Liver (tissue), 9 donors: ENCODE data around the gene TNFRSF6B. TPM values are rescaled to one million over a fixed set of nuclear protein-coding genes. Genes with fewer than 3 reads are reported as not detected.

Source experiments
- DNase-seq: peaks from one replicate; pipeline ENCODE4 v3.0.0-alpha.2; 2017; ENCODE audit warnings: low spot score
- H3K27ac ChIP-seq, 2 donors: one replicate each; pipeline ENCODE4 v1.7.0; 2013; ENCODE audit warnings: inconsistent platforms in 2 of 2, low read length in 2 of 2, control low read depth in 1 of 2, low read depth in 1 of 2, mild to moderate bottlenecking in 1 of 2
- H3K27me3 ChIP-seq, 4 donors: one replicate each; pipeline versions ENCODE4 v1.6.1 to v1.7.0; 2013; ENCODE audit warnings: low read length in 3 of 4, inconsistent platforms in 1 of 4, mild to moderate bottlenecking in 1 of 4, moderate library complexity in 1 of 4; ENCODE audit not compliant: control insufficient read depth in 4 of 4, insufficient read depth in 4 of 4
- H3K36me3 ChIP-seq, 4 donors: one replicate each; pipeline versions ENCODE4 v1.6.1 to v1.7.0; 2013; ENCODE audit warnings: low read length in 3 of 4, mild to moderate bottlenecking in 3 of 4, low read depth in 1 of 4, moderate library complexity in 1 of 4; ENCODE audit not compliant: control insufficient read depth in 4 of 4, insufficient read depth in 3 of 4
- H3K4me1 ChIP-seq, 4 donors: one replicate each; pipeline versions ENCODE4 v1.6.1 to v1.7.0; 2013; ENCODE audit warnings: low read length in 3 of 4, mild to moderate bottlenecking in 3 of 4, moderate library complexity in 1 of 4; ENCODE audit not compliant: control insufficient read depth in 4 of 4, insufficient read depth in 4 of 4
- H3K4me3 ChIP-seq, 3 donors: one replicate each; pipeline versions ENCODE4 v1.6.1 to v1.7.0; 2013; ENCODE audit warnings: low read length in 3 of 3, control low read depth in 1 of 3, low read depth in 1 of 3, mild to moderate bottlenecking in 1 of 3
- H3K9ac ChIP-seq, 2 donors: one replicate each; pipeline ENCODE4 v1.7.0; 2013; ENCODE audit warnings: low read length in 2 of 2, mild to moderate bottlenecking in 2 of 2, moderate library complexity in 2 of 2, control low read depth in 1 of 2, low read depth in 1 of 2
- H3K9me3 ChIP-seq, 4 donors: one replicate each; pipeline versions ENCODE4 v1.6.1 to v1.7.0; 2013; ENCODE audit warnings: low read length in 3 of 4; ENCODE audit not compliant: control insufficient read depth in 4 of 4
- EGR1 ChIP-seq, 2 donors: IDR thresholded peaks; 2 replicates each; pipeline ENCODE4 v1.6.1; 2016 to 2018; ENCODE audit warnings: antibody characterized with exemption in 2 of 2, low read depth in 2 of 2
- FOXA2 ChIP-seq: IDR thresholded peaks from 2 replicates; pipeline ENCODE4 v1.6.1; 2016; ENCODE audit warnings: antibody characterized with exemption
- GABPA ChIP-seq, 2 donors: IDR thresholded peaks in 1 of 2; conservative IDR thresholded peaks in 1 of 2; 2 replicates each; pipeline ENCODE4 v1.6.1; 2016; ENCODE audit warnings: antibody characterized with exemption in 2 of 2, mild to moderate bottlenecking in 1 of 2, moderate library complexity in 1 of 2
- HNF4A ChIP-seq, 2 donors: conservative IDR thresholded peaks; 2 replicates each; pipeline ENCODE4 v1.6.1; 2016; ENCODE audit warnings: antibody characterized with exemption in 2 of 2, mild to moderate bottlenecking in 2 of 2
- HNF4G ChIP-seq: IDR thresholded peaks from 2 replicates; pipeline ENCODE4 v1.6.1; 2016; ENCODE audit warnings: antibody characterized with exemption
- JUND ChIP-seq, 2 donors: IDR thresholded peaks; 2 replicates each; pipeline ENCODE4 v1.6.1; 2016; ENCODE audit warnings: antibody characterized with exemption in 2 of 2
- NR2F2 ChIP-seq: IDR thresholded peaks from 2 replicates; pipeline ENCODE4 v1.6.1; 2016; ENCODE audit warnings: antibody characterized with exemption
- RXRA ChIP-seq, 2 donors: IDR thresholded peaks; 2 replicates each; pipeline ENCODE4 v1.6.1; 2017 to 2018; ENCODE audit warnings: antibody characterized with exemption in 2 of 2, mild to moderate bottlenecking in 1 of 2
- SP1 ChIP-seq: IDR thresholded peaks from 2 replicates; pipeline ENCODE4 v1.6.1; 2018; ENCODE audit warnings: antibody characterized with exemption, mild to moderate bottlenecking
- TAF1 ChIP-seq: conservative IDR thresholded peaks from 2 replicates; pipeline ENCODE4 v1.6.1; 2016; ENCODE audit warnings: antibody characterized with exemption, mild to moderate bottlenecking
- YY1 ChIP-seq: IDR thresholded peaks from 2 replicates; pipeline ENCODE4 v1.6.1; 2016; ENCODE audit warnings: antibody characterized with exemption, mild to moderate bottlenecking
- WGBS: extraction: QIAGEN DNeasy Blood & Tissue Kit; methylation state at CpG from one replicate; pipeline ENCODE4 v1.1.7; 2013; 5-methylcytosine and 5-hydroxymethylcytosine counted together
- polyA plus RNA-seq, 2 donors: library from polyadenylated mRNA; stranded (reverse) in 1 of 2; unstranded in 1 of 2; fragments of 200-250 nt in 1 of 2; fragments of >200 nt in 1 of 2; fragmentation: Nextera tagmentation in 1 of 2; extraction: Ambion mirVana in 1 of 2; gene quantifications; one replicate each; pipeline versions ENCODE4 v1.2.1 to v1.2.3, GENCODE V29; 2013 to 2015
- total RNA-seq, 2 donors: library from RNA; depleted of rRNA; stranded (reverse); fragments of >200 nt; gene quantifications; one replicate each; pipeline ENCODE4 v1.2.3, GENCODE V29; 2014
- TF ChIP-seq, protein P1 (sequence below): IDR thresholded peaks from 2 replicates; pipeline ENCODE4 v1.6.1; 2016; ENCODE audit warnings: antibody characterized with exemption, mild to moderate bottlenecking
- TF ChIP-seq, protein P2 (sequence below): IDR thresholded peaks from 2 replicates; pipeline ENCODE4 v1.6.1; 2016; ENCODE audit warnings: antibody characterized with exemption
- TF ChIP-seq, protein P3 (sequence below): IDR thresholded peaks from 2 replicates; pipeline ENCODE4 v1.6.1; 2016; ENCODE audit warnings: antibody characterized with exemption
- TF ChIP-seq, protein P4 (sequence below): fragments of 150-350 bp; IDR thresholded peaks from 2 replicates; pipeline ENCODE4 v1.5.1; 2017; ENCODE audit warnings: improper control_type of control experiment, low read depth, low read length; ENCODE audit not compliant: missing input control
- TF ChIP-seq, protein P5 (sequence below): IDR thresholded peaks from 2 replicates; pipeline ENCODE4 v1.6.1; 2016; ENCODE audit warnings: antibody characterized with exemption
- donor health status: healthy.
- donor health status: healthy.
- donor health status: healthy.
- donor health status: healthy.
- donor health status: healthy.

Gene TNFRSF6B
- total and polyA plus RNA-seq, 4 donors: 0.09 to 0.73 TPM; not detected in 2

DNA sequence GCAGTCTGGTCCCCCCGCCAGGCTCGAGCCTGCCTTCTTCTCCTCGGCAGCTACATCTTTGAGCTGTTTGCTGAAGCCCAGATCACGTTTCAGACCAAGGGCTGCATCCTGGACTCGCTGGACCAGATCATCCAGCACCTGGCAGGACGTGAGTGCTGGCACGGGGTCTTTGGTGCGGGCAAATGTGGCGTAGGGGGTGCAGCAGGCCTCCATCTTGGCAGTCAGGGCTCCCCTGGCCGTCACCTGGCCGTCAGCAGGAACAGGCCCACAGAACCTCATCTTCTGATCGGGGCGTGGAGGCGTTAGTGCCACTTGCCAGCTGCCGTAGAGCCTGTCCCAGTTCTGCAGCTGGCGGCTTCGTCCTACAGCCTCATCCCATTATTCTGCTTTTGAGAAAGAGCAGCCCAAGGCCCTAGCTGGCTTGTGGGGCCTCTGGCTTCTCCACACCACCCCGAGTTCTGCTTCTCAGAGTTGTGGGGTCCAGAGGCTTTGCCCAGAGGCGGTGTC, 16.6 kb upstream of the TNFRSF6B start:
- Histone ChIP-seq H3K36me3 (peaks cover 0 to 24% (median 4%) of the 10 kb centered on the region in 4 donors), H3K27ac (no peak overlapping the region), H3K4me1 (no peaks in the 10 kb centered on the region), H3K9ac (no peak overlapping the region), H3K27me3 (no peaks in the 10 kb centered on the region), H3K9me3 (no peaks in the 10 kb centered on the region), H3K4me3 (no peak overlapping the region)
- DNase-seq: no peak
- 96% methylated on average over 19 of the region's 19 CpGs for WGBS
- no peak for TF ChIP-seq NR2F2
- TF ChIP-seq YY1: no peak
- no peak for TF ChIP-seq HNF4G
- TF ChIP-seq, protein P1, sequence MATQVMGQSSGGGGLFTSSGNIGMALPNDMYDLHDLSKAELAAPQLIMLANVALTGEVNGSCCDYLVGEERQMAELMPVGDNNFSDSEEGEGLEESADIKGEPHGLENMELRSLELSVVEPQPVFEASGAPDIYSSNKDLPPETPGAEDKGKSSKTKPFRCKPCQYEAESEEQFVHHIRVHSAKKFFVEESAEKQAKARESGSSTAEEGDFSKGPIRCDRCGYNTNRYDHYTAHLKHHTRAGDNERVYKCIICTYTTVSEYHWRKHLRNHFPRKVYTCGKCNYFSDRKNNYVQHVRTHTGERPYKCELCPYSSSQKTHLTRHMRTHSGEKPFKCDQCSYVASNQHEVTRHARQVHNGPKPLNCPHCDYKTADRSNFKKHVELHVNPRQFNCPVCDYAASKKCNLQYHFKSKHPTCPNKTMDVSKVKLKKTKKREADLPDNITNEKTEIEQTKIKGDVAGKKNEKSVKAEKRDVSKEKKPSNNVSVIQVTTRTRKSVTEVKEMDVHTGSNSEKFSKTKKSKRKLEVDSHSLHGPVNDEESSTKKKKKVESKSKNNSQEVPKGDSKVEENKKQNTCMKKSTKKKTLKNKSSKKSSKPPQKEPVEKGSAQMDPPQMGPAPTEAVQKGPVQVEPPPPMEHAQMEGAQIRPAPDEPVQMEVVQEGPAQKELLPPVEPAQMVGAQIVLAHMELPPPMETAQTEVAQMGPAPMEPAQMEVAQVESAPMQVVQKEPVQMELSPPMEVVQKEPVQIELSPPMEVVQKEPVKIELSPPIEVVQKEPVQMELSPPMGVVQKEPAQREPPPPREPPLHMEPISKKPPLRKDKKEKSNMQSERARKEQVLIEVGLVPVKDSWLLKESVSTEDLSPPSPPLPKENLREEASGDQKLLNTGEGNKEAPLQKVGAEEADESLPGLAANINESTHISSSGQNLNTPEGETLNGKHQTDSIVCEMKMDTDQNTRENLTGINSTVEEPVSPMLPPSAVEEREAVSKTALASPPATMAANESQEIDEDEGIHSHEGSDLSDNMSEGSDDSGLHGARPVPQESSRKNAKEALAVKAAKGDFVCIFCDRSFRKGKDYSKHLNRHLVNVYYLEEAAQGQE: no peak
- no peak for TF ChIP-seq JUND (IDR thresholded peaks at IDR 0.05)
- TF ChIP-seq, protein P2, sequence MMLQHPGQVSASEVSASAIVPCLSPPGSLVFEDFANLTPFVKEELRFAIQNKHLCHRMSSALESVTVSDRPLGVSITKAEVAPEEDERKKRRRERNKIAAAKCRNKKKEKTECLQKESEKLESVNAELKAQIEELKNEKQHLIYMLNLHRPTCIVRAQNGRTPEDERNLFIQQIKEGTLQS: no peak
- TF ChIP-seq, protein P3, sequence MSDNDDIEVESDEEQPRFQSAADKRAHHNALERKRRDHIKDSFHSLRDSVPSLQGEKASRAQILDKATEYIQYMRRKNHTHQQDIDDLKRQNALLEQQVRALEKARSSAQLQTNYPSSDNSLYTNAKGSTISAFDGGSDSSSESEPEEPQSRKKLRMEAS: no peak
- TF ChIP-seq GABPA (IDR thresholded peaks at IDR 0.05 in 1 of 2, conservative IDR thresholded peaks at IDR 0.05 in 1 of 2): no peak
- TF ChIP-seq, protein P4, sequence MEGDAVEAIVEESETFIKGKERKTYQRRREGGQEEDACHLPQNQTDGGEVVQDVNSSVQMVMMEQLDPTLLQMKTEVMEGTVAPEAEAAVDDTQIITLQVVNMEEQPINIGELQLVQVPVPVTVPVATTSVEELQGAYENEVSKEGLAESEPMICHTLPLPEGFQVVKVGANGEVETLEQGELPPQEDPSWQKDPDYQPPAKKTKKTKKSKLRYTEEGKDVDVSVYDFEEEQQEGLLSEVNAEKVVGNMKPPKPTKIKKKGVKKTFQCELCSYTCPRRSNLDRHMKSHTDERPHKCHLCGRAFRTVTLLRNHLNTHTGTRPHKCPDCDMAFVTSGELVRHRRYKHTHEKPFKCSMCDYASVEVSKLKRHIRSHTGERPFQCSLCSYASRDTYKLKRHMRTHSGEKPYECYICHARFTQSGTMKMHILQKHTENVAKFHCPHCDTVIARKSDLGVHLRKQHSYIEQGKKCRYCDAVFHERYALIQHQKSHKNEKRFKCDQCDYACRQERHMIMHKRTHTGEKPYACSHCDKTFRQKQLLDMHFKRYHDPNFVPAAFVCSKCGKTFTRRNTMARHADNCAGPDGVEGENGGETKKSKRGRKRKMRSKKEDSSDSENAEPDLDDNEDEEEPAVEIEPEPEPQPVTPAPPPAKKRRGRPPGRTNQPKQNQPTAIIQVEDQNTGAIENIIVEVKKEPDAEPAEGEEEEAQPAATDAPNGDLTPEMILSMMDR: no peak
- TF ChIP-seq TAF1: no peak
- no peak for TF ChIP-seq FOXA2

DNA sequence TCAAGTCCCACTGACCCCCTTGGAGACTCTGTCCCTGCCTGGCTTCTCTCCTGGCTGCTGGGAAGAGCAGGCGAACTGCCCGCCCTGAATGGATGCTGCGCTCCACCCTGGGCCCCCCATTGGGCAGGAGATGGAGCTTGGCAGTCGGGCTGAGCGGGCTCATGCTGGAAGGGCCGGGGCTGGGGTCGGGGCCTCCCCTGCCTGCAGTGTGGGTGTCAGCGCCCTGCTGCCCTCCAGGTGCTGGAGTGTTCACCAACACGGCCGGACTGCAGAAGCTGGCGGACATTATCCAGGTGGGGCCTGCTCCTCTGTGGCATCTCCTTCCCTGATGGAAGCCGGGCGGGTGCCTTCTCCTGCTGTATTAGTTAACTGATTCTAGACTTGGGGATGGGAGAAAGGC, 16.0 kb upstream of the TNFRSF6B start:
- Histone ChIP-seq H3K9ac (no peak overlapping the region), H3K9me3 (no peaks in the 10 kb centered on the region), H3K4me1 (no peaks in the 10 kb centered on the region), H3K27ac (no peak overlapping the region), H3K4me3 (no peak overlapping the region), H3K27me3 (no peaks in the 10 kb centered on the region), H3K36me3 (peaks cover 0 to 24% (median 4%) of the 10 kb centered on the region in 4 donors)
- DNase-seq: no peak
- WGBS: 97% methylated on average over 13 of the region's 13 CpGs
- no peak for TF ChIP-seq FOXA2
- TF ChIP-seq RXRA (IDR thresholded peaks at IDR 0.05): no peak
- no peak for TF ChIP-seq YY1
- no peak for TF ChIP-seq HNF4G
- no peak for TF ChIP-seq JUND (IDR thresholded peaks at IDR 0.05)
- TF ChIP-seq, protein P3: no peak
- no peak for TF ChIP-seq HNF4A (conservative IDR thresholded peaks at IDR 0.05)
- TF ChIP-seq, protein P5, sequence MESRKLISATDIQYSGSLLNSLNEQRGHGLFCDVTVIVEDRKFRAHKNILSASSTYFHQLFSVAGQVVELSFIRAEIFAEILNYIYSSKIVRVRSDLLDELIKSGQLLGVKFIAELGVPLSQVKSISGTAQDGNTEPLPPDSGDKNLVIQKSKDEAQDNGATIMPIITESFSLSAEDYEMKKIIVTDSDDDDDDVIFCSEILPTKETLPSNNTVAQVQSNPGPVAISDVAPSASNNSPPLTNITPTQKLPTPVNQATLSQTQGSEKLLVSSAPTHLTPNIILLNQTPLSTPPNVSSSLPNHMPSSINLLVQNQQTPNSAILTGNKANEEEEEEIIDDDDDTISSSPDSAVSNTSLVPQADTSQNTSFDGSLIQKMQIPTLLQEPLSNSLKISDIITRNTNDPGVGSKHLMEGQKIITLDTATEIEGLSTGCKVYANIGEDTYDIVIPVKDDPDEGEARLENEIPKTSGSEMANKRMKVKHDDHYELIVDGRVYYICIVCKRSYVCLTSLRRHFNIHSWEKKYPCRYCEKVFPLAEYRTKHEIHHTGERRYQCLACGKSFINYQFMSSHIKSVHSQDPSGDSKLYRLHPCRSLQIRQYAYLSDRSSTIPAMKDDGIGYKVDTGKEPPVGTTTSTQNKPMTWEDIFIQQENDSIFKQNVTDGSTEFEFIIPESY: no peak
- TF ChIP-seq EGR1 (IDR thresholded peaks at IDR 0.05; ENCODE audit: low read depth in 2 of 2): no peak
- no peak for TF ChIP-seq SP1
- no peak for TF ChIP-seq TAF1
- TF ChIP-seq NR2F2: no peak
- TF ChIP-seq, protein P4: no peak
- TF ChIP-seq, protein P2: no peak
